IMR-90 (cell line): ENCODE measurements around the gene CPXM1. TPM values are rescaled to one million over a fixed set of nuclear protein-coding genes. Genes with fewer than 3 reads are reported as not detected.

Source experiments
- ATAC-seq: fragments of 200-7000 bp; cut with Tn5 transposase; 2 replicates; pipeline ENCODE4 v1.9.1; 2020; ENCODE audit warnings: low read depth, mild to moderate bottlenecking, moderate library complexity
- BruUV-seq: library from RNA; stranded (reverse); fragments of 400-500 nt; replicated peaks from 2 replicates; lab custom pipeline; 2021; lab: Mats Ljungman, UMichigan
- CTCF ChIA-PET: fragments of 300-600 bp; formaldehyde crosslinking; extraction: SDS; loops from one replicate; lab custom pipeline; 2021; ENCODE audit warnings: antibody characterized with exemption; lab: Yijun Ruan, JAX
- POLR2A ChIA-PET: fragments of 300-600 bp; sonication (Branson Sonifier 250); formaldehyde crosslinking; loops from one replicate; lab custom pipeline; 2022; ENCODE audit warnings: antibody characterized with exemption; ENCODE audit not compliant: unreplicated experiment; lab: Charles Lee
- DNase-seq: peaks from one replicate; pipeline ENCODE4 v3.0.0; 2013
- H2AFZ ChIP-seq: replicated peaks from 2 replicates; pipeline ENCODE3; 2013; ENCODE audit warnings: low read length, mild to moderate bottlenecking; ENCODE audit not compliant: poor library complexity
- H2AK5ac ChIP-seq: 2 replicates; pipeline ENCODE4 v1.6.1; 2013; ENCODE audit warnings: low read depth, low read length, inconsistent platforms
- H2AK9ac ChIP-seq: replicated peaks from 2 replicates; pipeline ENCODE3; 2013; ENCODE audit warnings: mild to moderate bottlenecking, low read depth, low read length, moderate library complexity; ENCODE audit not compliant: poor library complexity
- H2BK120ac ChIP-seq: 2 replicates; pipeline ENCODE4 v1.6.1; 2013; ENCODE audit warnings: low read depth, low read length, inconsistent platforms
- H2BK15ac ChIP-seq: 3 replicates; pipeline ENCODE4 v1.6.1; 2013; ENCODE audit warnings: low read depth, low read length, inconsistent platforms
- H2BK20ac ChIP-seq: 2 replicates; pipeline ENCODE4 v1.6.1; 2013; ENCODE audit warnings: low read depth, mild to moderate bottlenecking, inconsistent platforms, low read length, moderate library complexity
- H2BK5ac ChIP-seq: 2 replicates; pipeline ENCODE4 v1.6.1; 2013; ENCODE audit warnings: mild to moderate bottlenecking, low read depth, low read length, inconsistent platforms; ENCODE audit not compliant: poor library complexity, severe bottlenecking
- H3K14ac ChIP-seq: replicated peaks from 2 replicates; pipeline ENCODE4 v1.6.1; 2013; ENCODE audit warnings: low read depth, low read length, inconsistent platforms
- H3K18ac ChIP-seq: 2 replicates; pipeline ENCODE4 v1.6.1; 2013; ENCODE audit warnings: low read depth, low read length, control low read depth
- H3K23ac ChIP-seq: 2 replicates; pipeline ENCODE4 v1.6.1; 2013; ENCODE audit warnings: low read depth, low read length, inconsistent platforms
- H3K27ac ChIP-seq: 2 replicates; pipeline ENCODE4 v1.5.1; 2013; ENCODE audit warnings: mild to moderate bottlenecking, control low read depth, low read length; ENCODE audit not compliant: insufficient read depth
- H3K27me3 ChIP-seq: 2 replicates; pipeline ENCODE4 v1.6.1; 2013; ENCODE audit warnings: low read length; ENCODE audit not compliant: control insufficient read depth, insufficient read depth
- H3K36me3 ChIP-seq: 2 replicates; pipeline ENCODE4 v1.6.1; 2013; ENCODE audit warnings: low read length, mixed read lengths; ENCODE audit not compliant: control insufficient read depth, insufficient read depth
- H3K4ac ChIP-seq: 2 replicates; pipeline ENCODE4 v1.6.1; 2013; ENCODE audit warnings: low read depth, low read length, inconsistent platforms
- H3K4me1 ChIP-seq: 2 replicates; pipeline ENCODE4 v1.6.1; 2013; ENCODE audit warnings: low read length, mixed read lengths; ENCODE audit not compliant: control insufficient read depth, insufficient read depth
- H3K4me2 ChIP-seq: 2 replicates; pipeline ENCODE4 v1.6.1; 2013; ENCODE audit warnings: low read depth, mild to moderate bottlenecking, control low read depth, low read length, moderate library complexity
- H3K4me3 ChIP-seq: 2 replicates; pipeline ENCODE4 v1.5.1; 2013; ENCODE audit warnings: low read depth, mild to moderate bottlenecking, control low read depth, low read length, moderate library complexity; ENCODE audit not compliant: insufficient read depth
- H3K56ac ChIP-seq: 2 replicates; pipeline ENCODE4 v1.6.1; 2013; ENCODE audit warnings: low read length, inconsistent platforms; ENCODE audit not compliant: insufficient read depth; ENCODE audit errors: extremely low read depth
- H3K79me1 ChIP-seq, 2 experiments: 2 replicates each; pipeline ENCODE4 v1.6.1; 2013; ENCODE audit warnings: low read length in 2 of 2, inconsistent platforms in 1 of 2, low read depth in 1 of 2
- H3K9ac ChIP-seq: 2 replicates; pipeline ENCODE4 v1.6.1; 2013; ENCODE audit warnings: low read depth, low read length, control low read depth
- H3K9me1 ChIP-seq: 2 replicates; pipeline ENCODE4 v1.6.1; 2013; ENCODE audit warnings: low read length, inconsistent platforms; ENCODE audit not compliant: insufficient read depth
- H3K9me3 ChIP-seq: 2 replicates; pipeline ENCODE4 v1.6.1; 2013; ENCODE audit warnings: low read length; ENCODE audit not compliant: control insufficient read depth, insufficient read depth
- H4K20me1 ChIP-seq: 2 replicates; pipeline ENCODE4 v1.6.1; 2013; ENCODE audit warnings: low read length, inconsistent platforms; ENCODE audit not compliant: insufficient read depth
- H4K5ac ChIP-seq: 2 replicates; pipeline ENCODE4 v1.6.1; 2013; ENCODE audit warnings: mild to moderate bottlenecking, low read depth, low read length, control low read depth
- H4K8ac ChIP-seq, 2 experiments: 2 replicates each; pipeline ENCODE4 v1.6.1; 2013; ENCODE audit warnings: low read depth in 2 of 2, low read length in 2 of 2, control low read depth in 1 of 2, inconsistent platforms in 1 of 2
- H4K91ac ChIP-seq: 2 replicates; pipeline ENCODE4 v1.6.1; 2013; ENCODE audit warnings: low read depth, low read length, inconsistent platforms; ENCODE audit not compliant: insufficient read depth
- BHLHE40 ChIP-seq: fragments of 150-350 bp; IDR thresholded peaks from 2 replicates; pipeline ENCODE4 v1.6.1; 2016; ENCODE audit warnings: mild to moderate bottlenecking, low read depth, low read length
- CEBPB ChIP-seq: IDR thresholded peaks from 2 replicates; pipeline ENCODE4 v1.6.1; 2012; ENCODE audit warnings: low read depth, low read length, improper control_type of control experiment
- CHD1 ChIP-seq: IDR thresholded peaks from 2 replicates; pipeline ENCODE4 v1.6.1; 2012; ENCODE audit warnings: low read depth, low read length, improper control_type of control experiment
- FOS ChIP-seq: fragments of 150-350 bp; IDR thresholded peaks from 2 replicates; pipeline ENCODE4 v1.6.1; 2016; ENCODE audit warnings: low read depth, low read length
- MAFK ChIP-seq: IDR thresholded peaks from 2 replicates; pipeline ENCODE4 v1.6.1; 2012; ENCODE audit warnings: low read depth, low read length, improper control_type of control experiment
- MAZ ChIP-seq: IDR thresholded peaks from 2 replicates; pipeline ENCODE4 v1.6.1; 2012; ENCODE audit warnings: low read depth, mild to moderate bottlenecking, low read length, improper control_type of control experiment, moderate library complexity, borderline replicate concordance
- MXI1 ChIP-seq: IDR thresholded peaks from 2 replicates; pipeline ENCODE4 v1.6.1; 2012; ENCODE audit warnings: low read depth, mild to moderate bottlenecking, low read length, moderate library complexity, borderline replicate concordance
- NFE2L2 ChIP-seq: fragments of 150-350 bp; IDR thresholded peaks from 2 replicates; pipeline ENCODE4 v1.6.1; 2016; ENCODE audit warnings: low read depth, mild to moderate bottlenecking, low read length
- POLR2A ChIP-seq: IDR thresholded peaks from 2 replicates; pipeline ENCODE4 v1.6.1; 2012; ENCODE audit warnings: mild to moderate bottlenecking, low read depth, low read length
- RAD21 ChIP-seq: IDR thresholded peaks from 2 replicates; pipeline ENCODE4 v1.6.1; 2012; ENCODE audit warnings: low read length, improper control_type of control experiment
- RCOR1 ChIP-seq: IDR thresholded peaks from 2 replicates; pipeline ENCODE4 v1.6.1; 2012; ENCODE audit warnings: mild to moderate bottlenecking, low read length, improper control_type of control experiment; ENCODE audit not compliant: insufficient replicate concordance
- RFX5 ChIP-seq: IDR thresholded peaks from 2 replicates; pipeline ENCODE4 v1.8.0; 2012; ENCODE audit warnings: low read depth, mild to moderate bottlenecking, low read length, moderate library complexity
- SMC3 ChIP-seq: fragments of 150-350 bp; IDR thresholded peaks from 2 replicates; pipeline ENCODE4 v1.6.1; 2016; ENCODE audit warnings: low read depth, mild to moderate bottlenecking, antibody characterized with exemption, low read length, moderate library complexity
- WGBS, 2 experiments: methylation state at CpG; one replicate each; pipeline versions ENCODE4 v1.1.5 to v1.1.7; 2013; ENCODE audit warnings: missing lambda C conversion rate in 2 of 2; ENCODE audit not compliant: insufficient read length in 1 of 2; ENCODE audit errors: extremely low coverage in 2 of 2; 5-methylcytosine and 5-hydroxymethylcytosine counted together
- dilution Hi-C: fragments of 300-500 bp; cut with HindIII; formaldehyde crosslinking; loops from one replicate; pipeline ENCODE4 v1.14.3; 2018; ENCODE audit warnings: low sequenced_read_pairs; ENCODE audit not compliant: unreplicated experiment
- in situ Hi-C: fragments of 300-500 bp; cut with MboI; formaldehyde crosslinking; loops from 3 replicates; pipeline ENCODE4 v1.14.3; 2019; ENCODE audit warnings: low sequenced_read_pairs, inconsistent platforms, mixed read lengths
- intact Hi-C: fragments of 100-400 bp; cut with micrococcal nuclease; formaldehyde crosslinking; loops from 2 replicates; pipeline ENCODE4 v1.10.0; 2022
- polyA plus RNA-seq, 3 experiments: library from polyadenylated mRNA; depleted of rRNA; stranded (reverse); fragments of >200 nt; gene quantifications; 2 replicates each; pipeline ENCODE4 v1.2.3, GENCODE V29; 2012; ENCODE audit warnings: low replicate concordance in 1 of 3
- total RNA-seq: library from RNA; depleted of rRNA; stranded (reverse); fragments of >200 nt; gene quantifications from 2 replicates; pipeline ENCODE4 v1.2.3, GENCODE V29; 2012
- TF ChIP-seq, protein P1 (sequence below): fragments of 150-350 bp; IDR thresholded peaks from 2 replicates; pipeline ENCODE4 v1.6.1; 2017; ENCODE audit warnings: mild to moderate bottlenecking, antibody characterized with exemption, low read length, low read depth
- TF ChIP-seq, protein P2 (sequence below): conservative IDR thresholded peaks from 2 replicates; pipeline ENCODE4 v1.5.1; 2012; ENCODE audit warnings: mild to moderate bottlenecking, low read depth, low read length, improper control_type of control experiment
- TF ChIP-seq, protein P3 (sequence below): fragments of 150-350 bp; IDR thresholded peaks from 2 replicates; pipeline ENCODE4 v1.6.1; 2016; ENCODE audit warnings: low read depth, mild to moderate bottlenecking, low read length, moderate library complexity, borderline replicate concordance

CPXM1 gene
- total and polyA plus RNA-seq, 2 of the 4 experiments (the other 2 are of a cell fraction), result 1.1 to 4.6 TPM

DNA sequence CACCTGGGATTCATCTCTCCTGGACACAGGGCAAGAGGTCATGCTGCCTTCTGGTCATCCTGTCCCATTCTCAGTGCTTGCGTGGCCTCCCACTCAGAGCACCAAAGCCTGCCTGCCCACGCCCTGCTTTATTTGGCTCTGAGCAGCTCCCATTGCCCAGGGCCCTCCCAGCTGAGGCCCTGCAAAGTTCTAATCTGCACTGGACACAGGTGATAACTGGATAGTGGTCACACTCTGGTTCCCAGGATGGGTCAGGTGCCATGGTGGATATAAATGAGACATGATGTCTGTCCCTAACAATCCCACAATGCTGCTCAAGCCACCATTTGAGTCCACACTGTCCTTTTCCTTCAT, 39.5 kb downstream of the CPXM1 start:
- no peak overlapping the region for H2BK20ac ChIP-seq
- H3K4ac ChIP-seq, result no peak overlapping the region
- H4K20me1 ChIP-seq, result no peaks in the 10 kb centered on the region
- H2AFZ ChIP-seq, result no peak overlapping the region
- H2AK5ac ChIP-seq, result no peak overlapping the region
- TF ChIP-seq BHLHE40 (no peak), POLR2A (no peak), MAFK (no peak), MAZ (no peak), RCOR1 (no peak), CEBPB (no peak), SMC3 (no peak), CHD1 (no peak), NFE2L2 (no peak), RFX5 (no peak), RAD21 (no peak), FOS (no peak), MXI1 (no peak)
- TF ChIP-seq, protein P1, sequence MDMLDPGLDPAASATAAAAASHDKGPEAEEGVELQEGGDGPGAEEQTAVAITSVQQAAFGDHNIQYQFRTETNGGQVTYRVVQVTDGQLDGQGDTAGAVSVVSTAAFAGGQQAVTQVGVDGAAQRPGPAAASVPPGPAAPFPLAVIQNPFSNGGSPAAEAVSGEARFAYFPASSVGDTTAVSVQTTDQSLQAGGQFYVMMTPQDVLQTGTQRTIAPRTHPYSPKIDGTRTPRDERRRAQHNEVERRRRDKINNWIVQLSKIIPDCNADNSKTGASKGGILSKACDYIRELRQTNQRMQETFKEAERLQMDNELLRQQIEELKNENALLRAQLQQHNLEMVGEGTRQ, result no peak
- TF ChIP-seq, protein P2, sequence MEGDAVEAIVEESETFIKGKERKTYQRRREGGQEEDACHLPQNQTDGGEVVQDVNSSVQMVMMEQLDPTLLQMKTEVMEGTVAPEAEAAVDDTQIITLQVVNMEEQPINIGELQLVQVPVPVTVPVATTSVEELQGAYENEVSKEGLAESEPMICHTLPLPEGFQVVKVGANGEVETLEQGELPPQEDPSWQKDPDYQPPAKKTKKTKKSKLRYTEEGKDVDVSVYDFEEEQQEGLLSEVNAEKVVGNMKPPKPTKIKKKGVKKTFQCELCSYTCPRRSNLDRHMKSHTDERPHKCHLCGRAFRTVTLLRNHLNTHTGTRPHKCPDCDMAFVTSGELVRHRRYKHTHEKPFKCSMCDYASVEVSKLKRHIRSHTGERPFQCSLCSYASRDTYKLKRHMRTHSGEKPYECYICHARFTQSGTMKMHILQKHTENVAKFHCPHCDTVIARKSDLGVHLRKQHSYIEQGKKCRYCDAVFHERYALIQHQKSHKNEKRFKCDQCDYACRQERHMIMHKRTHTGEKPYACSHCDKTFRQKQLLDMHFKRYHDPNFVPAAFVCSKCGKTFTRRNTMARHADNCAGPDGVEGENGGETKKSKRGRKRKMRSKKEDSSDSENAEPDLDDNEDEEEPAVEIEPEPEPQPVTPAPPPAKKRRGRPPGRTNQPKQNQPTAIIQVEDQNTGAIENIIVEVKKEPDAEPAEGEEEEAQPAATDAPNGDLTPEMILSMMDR, result no peak
- TF ChIP-seq, protein P3, sequence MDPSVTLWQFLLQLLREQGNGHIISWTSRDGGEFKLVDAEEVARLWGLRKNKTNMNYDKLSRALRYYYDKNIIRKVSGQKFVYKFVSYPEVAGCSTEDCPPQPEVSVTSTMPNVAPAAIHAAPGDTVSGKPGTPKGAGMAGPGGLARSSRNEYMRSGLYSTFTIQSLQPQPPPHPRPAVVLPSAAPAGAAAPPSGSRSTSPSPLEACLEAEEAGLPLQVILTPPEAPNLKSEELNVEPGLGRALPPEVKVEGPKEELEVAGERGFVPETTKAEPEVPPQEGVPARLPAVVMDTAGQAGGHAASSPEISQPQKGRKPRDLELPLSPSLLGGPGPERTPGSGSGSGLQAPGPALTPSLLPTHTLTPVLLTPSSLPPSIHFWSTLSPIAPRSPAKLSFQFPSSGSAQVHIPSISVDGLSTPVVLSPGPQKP, result no peak
- no peaks in the 10 kb centered on the region for H3K4me1 ChIP-seq
- no peaks in the 10 kb centered on the region for H3K79me1 ChIP-seq
- H2AK9ac ChIP-seq, result no peak overlapping the region
- no peak overlapping the region for H3K27ac ChIP-seq
- no TSS peak for BruUV-seq
- intact Hi-C loops (no loop called here), dilution Hi-C loops (no loop called here), in situ Hi-C loops (no loop called here)
- ATAC-seq (no peak), DNase-seq (no peak)
- H3K18ac ChIP-seq, result no peak overlapping the region
- no peak overlapping the region for H4K8ac ChIP-seq
- H4K5ac ChIP-seq, result no peak overlapping the region
- ChIA-PET CTCF (no interaction called here), POLR2A (no interaction called here)
- no peak overlapping the region for H3K4me2 ChIP-seq
- H2BK5ac ChIP-seq, result no peak overlapping the region
- no peaks in the 10 kb centered on the region for H3K36me3 ChIP-seq
- no peak overlapping the region for H3K4me3 ChIP-seq
- no peaks in the 10 kb centered on the region for H3K9me1 ChIP-seq
- no CpG with 5 or more reads among the region's 2 CpGs for WGBS, 2 experiments
- no peak overlapping the region for H3K23ac ChIP-seq
- no peak overlapping the region for H3K9ac ChIP-seq
- no peak overlapping the region for H2BK120ac ChIP-seq
- H3K27me3 ChIP-seq, result peaks cover 11% of the 10 kb centered on the region
- H3K9me3 ChIP-seq, result no peaks in the 10 kb centered on the region
- H3K14ac ChIP-seq, result no peak overlapping the region
- no peak overlapping the region for H4K91ac ChIP-seq
- H3K56ac ChIP-seq, result no peak overlapping the region
- no peak overlapping the region for H2BK15ac ChIP-seq
